HG02678 (cell line): Measurements from ENCODE around the gene MXRA8.

ENCODE experiments used
- ATAC-seq: cut with Tn5 transposase; IDR thresholded peaks from one replicate; pipeline ENCODE4 v1.9.1; 2021; ENCODE audit warnings: mild to moderate bottlenecking, moderate library complexity; ENCODE audit not compliant: unreplicated experiment

The MXRA8 gene

DNA sequence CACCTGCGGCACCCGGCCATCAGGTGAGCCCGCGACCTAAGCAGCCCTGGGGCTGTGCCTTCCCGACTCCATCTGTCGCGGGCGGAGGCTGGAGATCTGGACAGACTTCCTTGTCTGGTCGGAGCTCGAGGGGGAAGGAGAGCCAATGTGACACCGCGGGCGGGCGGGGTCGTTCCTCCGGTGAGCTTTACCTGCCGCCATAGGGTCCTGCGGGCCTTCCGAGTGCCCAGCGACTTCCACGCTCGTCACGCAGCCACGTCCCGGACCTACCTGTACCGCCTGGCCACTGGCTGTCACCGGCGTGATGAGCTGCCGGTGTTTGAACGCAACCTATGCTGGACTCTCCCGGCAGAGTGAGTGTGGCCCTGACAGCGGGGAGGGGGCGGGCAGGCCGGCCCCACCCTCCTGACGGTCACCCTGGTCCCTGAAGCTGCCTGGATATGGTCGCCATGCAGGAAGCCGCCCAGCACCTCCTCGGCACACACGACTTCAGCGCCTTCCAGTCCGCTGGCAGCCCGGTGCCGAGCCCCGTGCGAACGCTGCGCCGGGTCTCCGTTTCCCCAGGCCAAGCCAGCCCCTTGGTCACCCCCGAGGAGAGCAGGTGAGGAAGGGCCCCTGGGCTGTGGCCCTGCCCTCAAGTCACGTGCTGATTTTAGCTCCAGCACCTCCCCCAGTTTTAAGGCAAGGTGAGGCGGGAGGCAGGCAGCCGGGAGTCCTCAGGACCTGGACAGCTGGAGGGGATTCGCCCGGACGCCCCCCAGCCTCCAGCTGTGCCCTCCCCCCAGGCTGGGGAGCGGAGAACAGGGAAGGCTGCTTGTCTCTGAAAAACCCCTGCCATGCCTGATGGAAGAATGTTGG is 48.9 kb downstream of the MXRA8 start:
- no peak for ATAC-seq

DNA sequence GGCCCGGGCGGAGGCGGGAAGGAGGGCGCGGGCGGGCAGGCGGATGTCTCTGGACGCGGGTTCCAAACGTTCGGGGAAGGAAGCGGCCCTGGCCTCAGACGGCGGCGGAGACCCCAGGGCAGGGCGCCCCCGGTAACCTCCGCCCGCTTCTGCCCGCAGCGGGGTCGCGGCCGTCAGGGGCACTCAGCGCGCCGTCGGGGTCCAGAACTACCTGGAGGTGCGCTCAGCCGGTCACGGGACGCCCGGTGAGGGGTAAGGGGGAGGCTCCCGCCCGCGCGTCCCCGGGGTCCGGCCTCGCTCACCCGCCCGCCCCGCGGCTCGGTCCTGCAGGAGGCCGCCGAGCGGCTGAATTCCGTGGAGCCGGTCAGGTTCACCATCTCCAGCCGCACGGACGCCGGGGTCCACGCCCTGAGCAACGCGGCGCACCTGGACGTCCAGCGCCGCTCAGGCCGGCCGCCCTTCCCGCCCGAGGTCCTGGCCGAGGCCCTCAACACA is 49.6 kb downstream of the MXRA8 start:
- peak; percentile 1 for ATAC-seq

- ATAC-seq: peak; percentile 58
Observed at GRCh38 chr1:1307923-1308755, 50.2 kb downstream of the MXRA8 start, which contains the start of the genes ACAP3 and PUSL1. ACAP3 (minus strand) TSS chr1:1307930; CDS start chr1:1307815, 115 bp downstream. PUSL1 (plus strand) TSS chr1:1308597; CDS start chr1:1308644, 47 bp downstream.

GRCh38 chr1:1307261-1307922 is 51.0 kb downstream of the MXRA8 start:
- ATAC-seq: peak; percentile 7

- ATAC-seq: no peak
Observed at GRCh38 chr1:1306661-1307260, 51.6 kb downstream of the MXRA8 start.

- ATAC-seq: no peak
Observed at GRCh38 chr1:1306070-1306660, 52.2 kb downstream of the MXRA8 start.

DNA sequence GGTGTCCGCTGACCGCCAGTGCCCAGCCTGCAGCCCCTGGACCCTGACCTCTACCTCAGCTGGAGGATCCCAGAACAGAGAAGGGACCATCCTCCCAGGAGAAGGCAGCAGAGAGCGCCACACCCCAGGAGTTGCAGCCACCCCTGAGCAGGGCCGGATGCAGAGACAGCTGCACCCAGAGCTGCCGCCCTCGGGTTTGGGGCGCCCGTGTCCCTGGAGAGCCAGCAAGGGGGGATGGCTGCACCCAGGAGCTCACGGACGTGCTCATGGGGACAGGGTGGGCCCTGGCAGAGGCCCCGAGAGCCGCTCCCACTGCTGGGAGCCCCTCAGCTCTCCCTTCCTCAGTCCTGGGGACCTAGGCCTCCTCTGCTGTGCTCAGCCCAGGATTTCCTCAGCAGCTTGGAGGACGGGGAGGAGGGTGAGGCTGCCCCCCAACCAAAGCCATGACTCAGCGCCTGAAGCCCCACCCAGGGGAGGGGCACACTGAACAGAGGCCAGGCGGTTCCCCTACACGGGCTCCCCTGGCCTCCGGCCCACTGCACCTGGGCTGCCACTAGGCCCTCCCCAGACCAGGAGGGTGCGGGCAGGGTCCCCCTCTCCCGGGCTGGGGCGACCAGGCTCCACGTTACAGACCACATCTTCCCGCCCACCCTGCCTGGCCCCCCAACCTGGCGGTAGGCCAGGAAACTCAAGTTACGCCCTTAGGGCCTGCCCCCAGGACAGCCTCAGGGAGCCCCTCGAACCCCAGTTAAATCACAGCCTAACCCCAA is 52.9 kb downstream of the MXRA8 start:
- no peak for ATAC-seq

DNA sequence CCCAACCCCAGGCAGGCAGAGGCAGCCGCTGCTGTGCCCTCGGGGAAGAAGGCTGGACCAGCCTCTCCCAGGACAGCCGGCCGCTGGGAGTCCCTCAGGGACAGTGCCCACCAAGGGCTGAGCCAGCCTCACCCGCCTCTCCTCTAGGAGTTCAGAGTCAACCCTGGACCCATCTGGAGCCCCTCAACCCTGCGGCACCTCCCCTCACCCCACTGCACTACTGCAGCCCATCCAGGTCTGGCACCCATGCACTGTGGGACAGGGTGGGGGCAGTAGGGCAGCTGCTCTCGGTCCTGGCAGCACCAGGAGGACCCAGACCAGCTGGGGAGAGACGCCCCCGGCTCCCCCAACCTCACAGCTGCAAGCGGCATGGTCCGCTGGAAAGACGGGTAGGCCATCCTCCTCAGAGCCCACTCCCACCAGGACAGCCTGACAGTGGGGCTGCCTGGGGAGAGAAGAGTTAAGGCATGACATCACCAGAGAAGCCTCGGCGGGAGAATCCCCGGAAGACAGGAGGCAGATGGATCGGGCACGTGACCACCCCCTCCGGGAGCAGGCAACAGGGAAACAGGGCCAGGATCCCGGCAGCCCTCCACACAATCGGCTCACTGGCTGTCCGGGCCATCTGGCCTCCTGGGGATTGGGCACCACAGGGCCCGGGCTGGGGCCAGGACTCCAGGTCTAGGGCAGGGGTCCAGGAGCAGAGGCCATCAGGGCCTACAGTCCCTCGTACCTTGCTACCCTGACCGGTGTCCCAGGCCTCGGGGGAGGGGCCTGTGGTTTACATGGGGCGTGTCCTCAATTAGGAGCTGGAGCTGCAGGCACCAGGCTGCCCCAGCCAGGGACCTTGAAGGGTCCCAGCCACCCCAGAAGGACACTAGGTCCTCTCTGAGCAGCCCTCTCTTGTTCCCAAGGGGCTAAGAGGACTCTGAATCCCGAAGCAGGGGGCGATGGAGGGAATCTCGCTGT is 53.7 kb downstream of the MXRA8 start:
- ATAC-seq: no peak

- no peak for ATAC-seq
Observed at GRCh38 chr1:1303736-1304135, 54.6 kb downstream of the MXRA8 start.

DNA sequence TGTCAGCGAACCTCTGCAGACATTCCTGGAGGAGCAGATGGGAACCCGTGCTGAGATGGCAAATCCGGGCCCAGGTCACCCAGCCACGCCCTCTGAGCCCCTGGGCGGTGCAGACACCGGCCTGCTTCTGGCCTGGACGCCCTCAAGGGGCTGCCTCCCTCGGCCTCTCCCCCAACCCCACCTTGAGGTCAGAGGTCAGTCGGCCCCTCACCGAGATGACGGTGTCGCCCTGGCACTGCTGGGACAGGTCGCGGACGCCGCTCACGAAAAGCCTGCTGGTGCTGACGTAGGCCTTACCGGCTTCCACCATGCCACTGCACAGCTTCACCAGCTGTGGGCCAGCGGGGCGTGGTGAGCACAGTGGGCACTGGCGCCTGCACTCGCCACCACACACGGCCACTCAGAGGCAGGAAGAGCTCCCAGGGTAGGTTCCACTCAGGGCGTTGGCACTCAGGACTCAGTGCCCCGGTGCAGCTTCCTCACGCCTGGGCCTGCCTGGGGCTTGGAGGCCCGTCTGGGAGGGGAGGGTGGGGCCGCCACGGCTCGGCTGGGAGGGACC is 55.3 kb downstream of the MXRA8 start:
- ATAC-seq: no peak
